Measurements from ENCODE around the gene CEL.

GRCh38 chr9:133088146-133088750 lies 26.5 kb downstream of the CEL start:
- TF ChIP-seq POLR2A (IDR thresholded peaks at IDR 0.05) = no peak
- TF ChIP-seq CTCF (IDR thresholded peaks at IDR 0.05) = no peak
- no peak for TF ChIP-seq POLR2AphosphoS5 (IDR thresholded peaks at IDR 0.05; ENCODE audit: insufficient read depth in 1 of 2, low read depth in 1 of 2)
